NB4 (cell line): Measurements from ENCODE around the gene KCNIP2.

Source experiments
- CTCF ChIP-seq: IDR thresholded peaks from one replicate; pipeline ENCODE4 v1.5.1; 2012; ENCODE audit warnings: low read depth, low read length
- MAX ChIP-seq: IDR thresholded peaks from 2 replicates; pipeline ENCODE4 v1.6.1; 2011; ENCODE audit warnings: low read depth, low read length
- MYC ChIP-seq: IDR thresholded peaks from 2 replicates; pipeline ENCODE4 v1.6.1; 2011; ENCODE audit warnings: low read depth, low read length
- POLR2A ChIP-seq: IDR thresholded peaks from 2 replicates; pipeline ENCODE4 v1.6.1; 2011; ENCODE audit warnings: mild to moderate bottlenecking; ENCODE audit not compliant: insufficient read length; ENCODE audit errors: extremely low read depth

- no peak for TF ChIP-seq CTCF
- no peak for TF ChIP-seq POLR2A
- no peak for TF ChIP-seq MYC
- no peak for TF ChIP-seq MAX
Observed at GRCh38 chr10:101880232-101880573, 36.6 kb upstream of the KCNIP2 start.
